NK-92 (cell line): ENCODE results near the gene CLCN2.

Experiments used
- DNase-seq: peaks from one replicate; lab custom pipeline; 2025; ENCODE audit not compliant: unreplicated experiment; lab: John Stamatoyannopoulos, UW

The CLCN2 gene

GRCh38 chr3:184381261-184382224, 20.1 kb upstream of the CLCN2 start:
- no peak for DNase-seq

- DNase-seq: no peak
Observed at GRCh38 chr3:184380627-184381260, 19.3 kb upstream of the CLCN2 start.

GRCh38 chr3:184380185-184380626, 18.8 kb upstream of the CLCN2 start:
- DNase-seq: no peak

GRCh38 chr3:184379358-184380184, 18.2 kb upstream of the CLCN2 start, which contains the start of gene CHRD:
Gene CHRD, plus strand, starts transcription at chr3:184380054. Its CDS starts 265 bp downstream, at chr3:184380319.
- no peak for DNase-seq

GRCh38 chr3:184378651-184379357, 17.4 kb upstream of the CLCN2 start:
- no peak for DNase-seq

- no peak for DNase-seq
Observed at GRCh38 chr3:184377882-184378445, 16.6 kb upstream of the CLCN2 start, which contains the start of gene THPO. Gene THPO, minus strand, starts transcription at chr3:184378207. Its CDS starts 1,948 bp downstream, at chr3:184376259.

- no peak for DNase-seq
Observed at GRCh38 chr3:184377374-184377773, 16.0 kb upstream of the CLCN2 start.

GRCh38 chr3:184375747-184376461, 14.5 kb upstream of the CLCN2 start:
- DNase-seq: no peak

- no peak for DNase-seq
Observed at GRCh38 chr3:184373422-184373821, 12.0 kb upstream of the CLCN2 start.

- DNase-seq: no peak
Observed at GRCh38 chr3:184372911-184373310, 11.5 kb upstream of the CLCN2 start.

GRCh38 chr3:184372296-184372821, 11.0 kb upstream of the CLCN2 start:
- DNase-seq: no peak

- no peak for DNase-seq
Observed at GRCh38 chr3:184371570-184372018, 10.2 kb upstream of the CLCN2 start.

- no peak for DNase-seq
Observed at GRCh38 chr3:184368586-184369183, 7.3 kb upstream of the CLCN2 start.

GRCh38 chr3:184368116-184368515, 6.7 kb upstream of the CLCN2 start:
- no peak for DNase-seq

GRCh38 chr3:184366619-184367289, 5.3 kb upstream of the CLCN2 start:
- DNase-seq: no peak

- peak; percentile 80 for DNase-seq
Observed at GRCh38 chr3:184362668-184363546, 1.5 kb upstream of the CLCN2 start.
